PC-3 (cell line): ENCODE results near the gene GBF1.

Experiments
- CTCF ChIP-seq: fragments of 300-600 bp; sonication (generic); conservative IDR thresholded peaks from 2 replicates; pipeline ENCODE4 v1.5.1; 2017; ENCODE audit warnings: antibody characterized with exemption, low read depth, mild to moderate bottlenecking, low read length
- EZH2phosphoT487 ChIP-seq: fragments of 300-600 bp; sonication (generic); IDR thresholded peaks from 2 replicates; pipeline ENCODE4 v1.6.1; 2018; ENCODE audit warnings: mild to moderate bottlenecking, antibody characterized with exemption, low read length, borderline replicate concordance

GRCh38 chr10:102429468-102429867 is 184.1 kb downstream of the GBF1 start:
- TF ChIP-seq CTCF (no peak), EZH2phosphoT487 (no peak)
